IPS-20b (cell line): ENCODE measurements around the gene OR1C1.
"Not testable (repeated sequence)": the region's sequence is repeated elsewhere in the genome, so short reads cannot be mapped to it uniquely, and the experiment has no call there.

ENCODE experiments used
- H3K27ac ChIP-seq: one replicate; pipeline ENCODE4 v1.5.1; 2013; ENCODE audit warnings: low read length
- H3K27me3 ChIP-seq: 2 replicates; pipeline ENCODE4 v1.6.1; 2013; ENCODE audit warnings: mild to moderate bottlenecking, low read length, inconsistent platforms; ENCODE audit not compliant: insufficient read depth
- H3K36me3 ChIP-seq: 2 replicates; pipeline ENCODE4 v1.6.1; 2013; ENCODE audit warnings: low read depth, mild to moderate bottlenecking, inconsistent platforms, low read length, moderate library complexity; ENCODE audit not compliant: insufficient read depth
- H3K4me1 ChIP-seq: 2 replicates; pipeline ENCODE4 v1.6.1; 2013; ENCODE audit warnings: mild to moderate bottlenecking, control low read depth, inconsistent platforms, low read length, moderate library complexity; ENCODE audit not compliant: insufficient read depth
- H3K4me3 ChIP-seq: 2 replicates; pipeline ENCODE4 v1.5.1; 2013; ENCODE audit warnings: mild to moderate bottlenecking, low read length, inconsistent platforms
- H3K9ac ChIP-seq: 2 replicates; pipeline ENCODE4 v1.6.1; 2013; ENCODE audit warnings: low read depth, mild to moderate bottlenecking, inconsistent platforms, low read length, moderate library complexity
- H3K9me3 ChIP-seq: 2 replicates; pipeline ENCODE4 v1.6.1; 2013; ENCODE audit warnings: mild to moderate bottlenecking, low read depth, low read length, inconsistent platforms; ENCODE audit not compliant: insufficient read depth

The OR1C1 gene, protein sequence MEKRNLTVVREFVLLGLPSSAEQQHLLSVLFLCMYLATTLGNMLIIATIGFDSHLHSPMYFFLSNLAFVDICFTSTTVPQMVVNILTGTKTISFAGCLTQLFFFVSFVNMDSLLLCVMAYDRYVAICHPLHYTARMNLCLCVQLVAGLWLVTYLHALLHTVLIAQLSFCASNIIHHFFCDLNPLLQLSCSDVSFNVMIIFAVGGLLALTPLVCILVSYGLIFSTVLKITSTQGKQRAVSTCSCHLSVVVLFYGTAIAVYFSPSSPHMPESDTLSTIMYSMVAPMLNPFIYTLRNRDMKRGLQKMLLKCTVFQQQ

DNA sequence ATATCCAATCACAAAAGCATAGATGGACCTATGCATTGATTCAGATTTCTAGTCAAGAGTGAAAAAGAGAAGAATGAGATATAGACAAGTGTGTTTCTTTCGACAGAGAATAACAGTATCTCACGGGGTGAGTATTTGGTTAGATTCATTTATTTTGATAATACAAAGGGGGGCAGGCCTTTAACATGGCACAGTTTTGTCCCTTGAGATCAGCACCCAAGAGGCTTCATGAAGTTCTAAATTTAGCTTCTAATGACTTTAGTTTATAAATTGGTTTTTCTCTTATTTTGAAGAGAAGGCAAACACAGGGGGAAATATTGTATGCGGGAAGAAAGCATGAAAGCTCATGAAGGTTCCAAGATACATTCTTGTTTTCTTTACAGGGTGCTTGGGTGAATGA, at the start of gene OR1C1:
OR1C1 (minus strand) TSS at position 101 of the 400 bp plus-strand sequence. CDS start 2,150 bp downstream, outside the sequence.
- Histone ChIP-seq H3K27me3 (no peaks in the 10 kb centered on the region), H3K36me3 (no peaks in the 10 kb centered on the region), H3K27ac (no peak within 1 kb of the TSS), H3K9ac (no peak within 1 kb of the TSS), H3K9me3 (no peaks in the 10 kb centered on the region), H3K4me1 (no peaks in the 10 kb centered on the region), H3K4me3 (no peak within 1 kb of the TSS)

DNA sequence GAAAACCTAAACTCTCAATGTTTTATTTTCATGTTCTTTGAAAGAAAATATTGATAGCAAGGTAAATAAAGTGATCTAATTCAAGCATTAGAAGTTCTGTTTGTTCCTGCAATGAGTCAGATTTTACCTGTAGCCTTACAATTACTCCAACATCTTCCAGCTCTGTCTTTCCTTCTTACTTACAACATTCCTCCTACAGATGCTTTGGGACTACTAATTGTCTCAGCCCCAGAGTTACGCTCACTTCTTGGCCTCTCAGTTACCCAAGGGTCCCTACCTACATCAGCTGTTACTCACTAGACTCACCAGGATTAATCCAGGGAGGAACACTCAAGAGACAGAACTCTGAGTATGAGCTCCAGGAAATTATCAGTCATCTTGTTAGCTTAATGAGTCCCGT, 37.2 kb upstream of the OR1C1 start:
- no peak overlapping the region for H3K9ac ChIP-seq
- peaks cover 35% of the 10 kb centered on the region for H3K9me3 ChIP-seq
- no peaks in the 10 kb centered on the region for H3K4me1 ChIP-seq
- H3K27ac ChIP-seq = no peak overlapping the region
- no peaks in the 10 kb centered on the region for H3K27me3 ChIP-seq
- H3K36me3 ChIP-seq = no peaks in the 10 kb centered on the region
- H3K4me3 ChIP-seq = no peak overlapping the region

DNA sequence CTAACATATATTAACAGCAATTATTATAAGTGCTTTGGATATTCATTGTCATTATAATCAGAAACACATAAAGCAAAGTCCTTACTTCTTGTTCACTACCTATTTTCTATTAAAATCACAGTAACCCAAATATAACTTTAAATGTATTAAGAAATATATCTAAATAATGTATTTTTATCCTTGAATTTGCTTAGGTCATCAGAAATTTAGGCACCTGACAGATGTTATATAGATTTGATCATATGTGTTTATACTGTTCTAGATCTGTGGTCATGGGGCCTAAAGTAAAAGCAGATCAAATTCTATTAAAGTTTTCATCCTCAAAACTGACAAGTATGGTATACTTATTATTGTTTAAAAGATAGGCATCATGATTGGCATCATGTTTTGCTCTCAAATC, 9.2 kb upstream of the OR1C1 start:
- no peaks in the 10 kb centered on the region for H3K9me3 ChIP-seq
- no peaks in the 10 kb centered on the region for H3K27me3 ChIP-seq
- no peak overlapping the region for H3K4me3 ChIP-seq
- no peak overlapping the region for H3K9ac ChIP-seq
- no peak overlapping the region for H3K27ac ChIP-seq
- H3K36me3 ChIP-seq = no peaks in the 10 kb centered on the region
- no peaks in the 10 kb centered on the region for H3K4me1 ChIP-seq

DNA sequence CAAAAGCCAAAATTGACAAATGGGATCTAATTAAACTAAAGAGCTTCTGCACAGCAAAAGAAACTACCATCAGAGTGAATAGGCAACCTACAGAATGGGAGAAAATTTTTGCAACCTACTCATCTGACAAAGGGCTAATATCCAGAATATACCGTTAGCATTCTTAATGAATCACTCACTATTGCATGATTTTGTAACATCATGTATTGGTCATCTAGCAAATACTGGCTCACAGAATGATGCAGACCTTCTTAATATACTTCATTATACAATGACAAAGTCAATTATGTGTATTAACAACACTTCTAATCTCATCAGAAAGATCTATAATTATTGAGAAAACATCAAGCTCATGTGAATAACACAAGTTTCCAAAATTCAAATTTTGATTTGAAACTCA, 6.0 kb downstream of the OR1C1 start:
- not testable (repeated sequence) for H3K27me3 ChIP-seq, H3K9me3 ChIP-seq, H3K9ac ChIP-seq, H3K4me1 ChIP-seq, H3K27ac ChIP-seq, H3K4me3 ChIP-seq, H3K36me3 ChIP-seq

DNA sequence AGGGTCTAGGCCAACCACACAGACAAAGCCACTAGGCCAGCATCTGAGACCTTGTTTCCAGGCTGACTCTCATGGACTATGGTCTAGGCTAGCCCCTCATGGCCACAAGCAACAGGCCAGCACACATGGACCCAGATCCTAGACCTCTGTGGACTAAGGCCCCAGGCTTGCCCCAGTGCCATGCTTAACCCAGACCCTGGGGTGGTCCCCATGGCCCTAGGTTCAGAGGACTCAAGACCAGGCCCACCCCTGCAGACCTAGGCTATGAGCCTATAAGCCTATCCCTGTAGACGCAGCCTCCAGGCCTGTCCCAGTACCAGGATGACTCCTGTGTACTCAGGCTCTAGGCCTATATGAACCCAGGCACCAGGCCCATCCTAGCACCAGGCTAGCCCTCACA, 10.5 kb downstream of the OR1C1 start:
- H3K4me3 ChIP-seq = no peak overlapping the region
- no peaks in the 10 kb centered on the region for H3K36me3 ChIP-seq
- H3K27me3 ChIP-seq = no peaks in the 10 kb centered on the region
- H3K4me1 ChIP-seq = no peaks in the 10 kb centered on the region
- H3K9ac ChIP-seq = no peak overlapping the region
- no peak overlapping the region for H3K27ac ChIP-seq
- H3K9me3 ChIP-seq = no peaks in the 10 kb centered on the region; the same call in 1 of the 2 replicates

DNA sequence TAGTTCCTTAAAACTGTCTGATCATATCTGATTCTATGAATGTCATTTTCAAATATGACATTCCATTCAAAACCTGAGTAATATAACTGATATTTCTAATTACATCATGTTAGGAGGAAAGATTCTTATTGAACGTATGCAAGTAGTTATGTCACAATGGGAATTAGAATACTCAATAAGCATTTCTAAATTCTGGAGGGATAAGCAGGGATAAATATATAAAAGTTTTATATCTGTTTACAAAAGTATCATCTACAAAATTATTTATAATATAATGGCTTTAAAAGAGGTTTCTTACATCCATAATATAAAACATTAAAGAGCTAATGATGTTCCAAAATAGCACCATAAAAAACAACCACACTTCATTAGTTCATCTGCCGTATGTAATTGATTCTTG, 12.3 kb downstream of the OR1C1 start, which contains the start of gene OR14A2:
OR14A2 (minus strand) TSS at position 101 of the 400 bp plus-strand sequence.
- no peaks in the 10 kb centered on the region for H3K36me3 ChIP-seq
- H3K27me3 ChIP-seq = no peaks in the 10 kb centered on the region
- H3K9me3 ChIP-seq = no peaks in the 10 kb centered on the region; the same call in 1 of the 2 replicates
- H3K4me3 ChIP-seq = no peak within 1 kb of the TSS
- no peak within 1 kb of the TSS for H3K9ac ChIP-seq
- no peaks in the 10 kb centered on the region for H3K4me1 ChIP-seq
- no peak within 1 kb of the TSS for H3K27ac ChIP-seq

DNA sequence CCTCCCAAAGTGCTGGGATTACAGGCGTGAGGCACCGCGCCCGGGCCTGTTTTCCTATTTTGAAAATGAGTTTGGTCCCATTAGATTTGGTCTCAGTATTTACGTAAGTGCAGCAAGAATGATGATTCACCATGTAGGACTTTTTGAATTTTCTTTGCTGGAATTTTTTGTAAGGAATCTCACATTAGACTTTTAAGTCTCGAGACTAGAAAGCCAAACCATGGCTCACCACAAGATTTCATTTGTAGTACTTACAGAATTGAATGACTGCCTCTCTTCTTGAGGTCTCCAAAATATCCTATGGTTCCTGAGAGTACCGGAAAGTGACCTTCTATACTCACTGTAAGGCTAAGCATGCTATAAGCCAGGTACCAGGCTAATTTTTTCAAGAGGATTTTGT, 12.7 kb downstream of the OR1C1 start:
- H3K27ac ChIP-seq = no peak overlapping the region
- no peak overlapping the region for H3K4me3 ChIP-seq
- H3K9me3 ChIP-seq = no peaks in the 10 kb centered on the region; the same call in 1 of the 2 replicates
- H3K36me3 ChIP-seq = no peaks in the 10 kb centered on the region
- no peaks in the 10 kb centered on the region for H3K4me1 ChIP-seq
- no peak overlapping the region for H3K9ac ChIP-seq
- no peaks in the 10 kb centered on the region for H3K27me3 ChIP-seq

DNA sequence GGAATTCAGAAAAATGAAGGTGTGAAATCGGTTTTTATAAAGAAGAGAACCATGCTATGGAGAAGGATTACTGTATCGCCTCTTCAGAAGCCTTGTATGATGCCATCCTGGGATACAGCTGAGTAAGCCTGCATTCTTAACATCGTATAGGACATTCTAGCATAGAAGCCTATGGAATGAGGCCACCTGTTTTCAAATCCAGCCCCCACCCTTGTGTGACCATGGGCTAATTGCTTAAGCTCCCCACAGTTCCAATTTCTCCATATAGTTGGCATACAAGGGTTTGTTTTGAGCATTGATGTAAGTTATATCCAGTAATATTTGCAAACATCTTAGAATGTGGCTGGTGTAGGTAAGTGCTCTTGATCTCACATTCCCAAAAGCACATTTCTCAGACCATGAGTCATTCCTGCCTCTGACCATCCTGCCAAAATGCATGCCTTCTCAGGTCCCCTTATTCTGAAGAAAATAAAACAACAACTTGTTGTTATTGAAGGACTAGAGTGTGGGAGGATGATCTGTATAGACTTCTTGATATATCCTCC, 13.9 kb downstream of the OR1C1 start:
- no peak overlapping the region for H3K9ac ChIP-seq
- H3K9me3 ChIP-seq = no peaks in the 10 kb centered on the region; the same call in 1 of the 2 replicates
- no peak overlapping the region for H3K27ac ChIP-seq
- no peaks in the 10 kb centered on the region for H3K36me3 ChIP-seq
- H3K27me3 ChIP-seq = no peaks in the 10 kb centered on the region
- no peak overlapping the region for H3K4me3 ChIP-seq
- no peaks in the 10 kb centered on the region for H3K4me1 ChIP-seq

DNA sequence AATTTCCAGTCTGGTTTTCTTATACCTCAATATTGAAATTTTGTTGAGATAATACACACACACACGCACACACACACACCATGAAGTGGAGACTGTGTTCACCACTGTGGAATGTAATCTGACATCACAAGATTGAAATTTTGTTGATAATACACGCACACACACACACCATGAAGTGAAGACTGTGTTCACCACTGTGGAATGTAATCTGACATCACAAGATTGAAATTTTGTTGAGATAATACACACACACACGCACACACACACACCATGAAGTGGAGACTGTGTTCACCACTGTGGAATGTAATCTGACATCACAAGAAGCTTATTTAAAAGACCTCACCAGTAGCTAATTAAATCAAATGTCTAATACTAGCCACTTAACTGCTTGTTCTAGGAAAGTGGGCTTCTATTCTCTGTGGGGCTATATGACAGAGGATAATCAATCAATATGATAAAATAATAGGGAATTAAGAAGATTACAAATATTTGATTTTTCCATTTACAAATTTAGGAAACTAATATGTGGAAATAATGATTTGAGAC, 18.1 kb downstream of the OR1C1 start:
- not testable (repeated sequence) for H3K9me3 ChIP-seq, H3K9ac ChIP-seq, H3K27me3 ChIP-seq, H3K4me3 ChIP-seq, H3K27ac ChIP-seq, H3K4me1 ChIP-seq, H3K36me3 ChIP-seq

DNA sequence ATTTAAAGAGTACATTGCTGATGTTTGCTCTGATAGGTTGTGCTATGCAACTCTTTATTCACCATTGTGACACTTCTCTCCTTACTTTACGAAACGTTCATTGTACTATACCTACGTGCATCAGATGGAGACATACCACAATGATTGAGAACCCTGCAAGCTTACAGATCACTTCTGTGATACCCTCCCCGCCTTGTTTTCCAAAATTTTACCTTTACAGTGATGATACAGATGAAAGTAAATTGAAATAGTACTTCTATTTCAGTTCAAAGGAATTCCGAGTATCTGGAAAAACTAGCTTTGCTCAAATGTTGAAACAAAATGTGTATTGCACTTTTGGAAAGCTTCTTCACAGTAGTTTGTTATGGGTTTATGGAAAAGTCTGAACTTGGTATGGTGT, 18.6 kb downstream of the OR1C1 start:
- H3K27ac ChIP-seq = no peak overlapping the region
- no peaks in the 10 kb centered on the region for H3K36me3 ChIP-seq
- no peaks in the 10 kb centered on the region for H3K4me1 ChIP-seq
- H3K9ac ChIP-seq = no peak overlapping the region
- H3K27me3 ChIP-seq = no peaks in the 10 kb centered on the region
- no peak overlapping the region for H3K4me3 ChIP-seq
- H3K9me3 ChIP-seq = no peaks in the 10 kb centered on the region

DNA sequence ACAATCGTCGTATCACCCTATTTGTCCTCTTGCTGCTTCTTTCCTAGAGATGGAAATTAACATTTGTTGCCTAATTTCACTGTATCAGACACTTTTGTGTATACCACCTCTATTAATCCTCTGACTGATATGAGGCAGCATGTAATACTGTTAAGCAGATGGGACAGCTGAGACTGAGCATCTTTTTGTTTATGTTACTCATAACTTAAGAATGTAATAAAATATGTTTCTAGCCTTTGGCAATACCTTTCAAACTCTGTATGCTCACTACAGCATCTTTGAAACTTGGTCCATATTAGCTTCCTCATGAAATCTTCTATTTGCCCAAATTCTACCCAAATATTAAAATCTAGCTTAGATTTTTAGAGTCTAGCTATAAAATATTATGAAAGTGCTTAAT, 19.6 kb downstream of the OR1C1 start:
- H3K9ac ChIP-seq = no peak overlapping the region
- no peaks in the 10 kb centered on the region for H3K9me3 ChIP-seq
- H3K4me1 ChIP-seq = no peaks in the 10 kb centered on the region
- H3K27ac ChIP-seq = no peak overlapping the region
- H3K27me3 ChIP-seq = no peaks in the 10 kb centered on the region
- H3K4me3 ChIP-seq = no peak overlapping the region
- no peaks in the 10 kb centered on the region for H3K36me3 ChIP-seq

DNA sequence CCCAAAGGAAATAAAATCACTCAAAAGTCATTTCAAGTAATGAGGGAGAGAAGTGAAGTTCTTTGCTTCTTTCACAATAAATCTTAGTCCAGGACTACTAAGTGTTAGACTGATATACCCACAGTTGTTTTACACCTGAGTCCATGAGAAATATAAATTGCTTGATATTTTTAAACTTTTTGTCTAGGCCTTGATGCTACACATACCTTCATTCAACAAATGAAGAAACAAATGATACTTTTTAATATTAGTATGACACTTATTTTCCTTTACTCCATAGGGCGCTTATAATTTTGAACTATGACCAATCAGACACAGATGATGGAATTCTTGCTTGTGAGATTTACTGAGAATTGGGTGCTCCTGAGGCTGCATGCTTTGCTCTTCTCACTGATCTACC, 22.0 kb downstream of the OR1C1 start, which contains the start of gene OR14K1:
OR14K1 (plus strand) TSS at position 301 of the 400 bp plus-strand sequence; CDS start at position 301, 0 bp downstream.
- no peaks in the 10 kb centered on the region for H3K27me3 ChIP-seq
- no peak within 1 kb of the TSS for H3K4me3 ChIP-seq
- H3K4me1 ChIP-seq = no peaks in the 10 kb centered on the region
- no peak within 1 kb of the TSS for H3K27ac ChIP-seq
- H3K36me3 ChIP-seq = no peaks in the 10 kb centered on the region
- no peak within 1 kb of the TSS for H3K9ac ChIP-seq
- no peaks in the 10 kb centered on the region for H3K9me3 ChIP-seq
